GM13977 (cell line): ENCODE data around the gene FANCB.

Experiments used
- DNase-seq: peaks from one replicate; pipeline ENCODE4 v3.0.0; 2012; ENCODE audit warnings: low spot score
- in situ Hi-C: fragments of 300-500 bp; cut with MboI; formaldehyde crosslinking; loops from one replicate; pipeline ENCODE4 v1.12.0; 2022; ENCODE audit warnings: low sequenced_read_pairs, low pct_unique_long_range_greater_than_20kb, mixed read lengths, inconsistent platforms; ENCODE audit not compliant: unreplicated experiment
- TF ChIP-seq, protein P1 (sequence below): IDR thresholded peaks from 2 replicates; pipeline ENCODE4 v1.5.1; 2012; ENCODE audit warnings: mild to moderate bottlenecking, control low read depth; ENCODE audit not compliant: insufficient read depth; ENCODE audit errors: extremely low read depth, missing control alignments

FANCB gene

GRCh38 chrX:14826319-14826718 is 46.5 kb downstream of the FANCB start:
- TF ChIP-seq, protein P1, sequence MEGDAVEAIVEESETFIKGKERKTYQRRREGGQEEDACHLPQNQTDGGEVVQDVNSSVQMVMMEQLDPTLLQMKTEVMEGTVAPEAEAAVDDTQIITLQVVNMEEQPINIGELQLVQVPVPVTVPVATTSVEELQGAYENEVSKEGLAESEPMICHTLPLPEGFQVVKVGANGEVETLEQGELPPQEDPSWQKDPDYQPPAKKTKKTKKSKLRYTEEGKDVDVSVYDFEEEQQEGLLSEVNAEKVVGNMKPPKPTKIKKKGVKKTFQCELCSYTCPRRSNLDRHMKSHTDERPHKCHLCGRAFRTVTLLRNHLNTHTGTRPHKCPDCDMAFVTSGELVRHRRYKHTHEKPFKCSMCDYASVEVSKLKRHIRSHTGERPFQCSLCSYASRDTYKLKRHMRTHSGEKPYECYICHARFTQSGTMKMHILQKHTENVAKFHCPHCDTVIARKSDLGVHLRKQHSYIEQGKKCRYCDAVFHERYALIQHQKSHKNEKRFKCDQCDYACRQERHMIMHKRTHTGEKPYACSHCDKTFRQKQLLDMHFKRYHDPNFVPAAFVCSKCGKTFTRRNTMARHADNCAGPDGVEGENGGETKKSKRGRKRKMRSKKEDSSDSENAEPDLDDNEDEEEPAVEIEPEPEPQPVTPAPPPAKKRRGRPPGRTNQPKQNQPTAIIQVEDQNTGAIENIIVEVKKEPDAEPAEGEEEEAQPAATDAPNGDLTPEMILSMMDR: no peak
- in situ Hi-C loops: no loop called here
- DNase-seq: no peak

DNA sequence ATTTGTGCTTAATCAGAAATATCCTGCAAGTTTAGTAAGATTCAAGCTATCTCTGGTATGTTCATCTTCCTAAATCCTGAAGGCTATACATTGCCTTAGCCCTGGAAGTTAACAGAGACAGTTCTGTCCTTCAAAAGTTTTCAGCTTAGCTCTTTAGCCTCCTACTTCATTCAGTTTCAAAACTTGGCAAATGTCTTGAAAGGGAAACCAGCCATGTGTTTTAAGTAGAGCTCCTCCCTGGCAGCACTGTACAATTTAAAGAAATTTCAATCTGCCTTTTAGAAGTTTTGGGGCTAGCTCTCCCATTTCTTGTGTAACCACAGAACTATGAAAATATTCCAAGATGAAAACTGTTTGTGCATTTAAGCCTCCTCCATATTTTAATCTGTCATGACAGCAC is 47.0 kb downstream of the FANCB start:
- TF ChIP-seq, protein P1: no peak

GRCh38 chrX:14819769-14820168 is 53.1 kb downstream of the FANCB start:
- in situ Hi-C loops: no loop called here
- DNase-seq: no peak
- TF ChIP-seq, protein P1: no peak

More for the DNA sequence above, 47.0 kb downstream of the FANCB start:
- in situ Hi-C loops: no loop called here
- DNase-seq: no peak

GRCh38 chrX:14817571-14817970 is 55.3 kb downstream of the FANCB start:
- in situ Hi-C loops: no loop called here
- TF ChIP-seq, protein P1: no peak
- no peak for DNase-seq

DNA sequence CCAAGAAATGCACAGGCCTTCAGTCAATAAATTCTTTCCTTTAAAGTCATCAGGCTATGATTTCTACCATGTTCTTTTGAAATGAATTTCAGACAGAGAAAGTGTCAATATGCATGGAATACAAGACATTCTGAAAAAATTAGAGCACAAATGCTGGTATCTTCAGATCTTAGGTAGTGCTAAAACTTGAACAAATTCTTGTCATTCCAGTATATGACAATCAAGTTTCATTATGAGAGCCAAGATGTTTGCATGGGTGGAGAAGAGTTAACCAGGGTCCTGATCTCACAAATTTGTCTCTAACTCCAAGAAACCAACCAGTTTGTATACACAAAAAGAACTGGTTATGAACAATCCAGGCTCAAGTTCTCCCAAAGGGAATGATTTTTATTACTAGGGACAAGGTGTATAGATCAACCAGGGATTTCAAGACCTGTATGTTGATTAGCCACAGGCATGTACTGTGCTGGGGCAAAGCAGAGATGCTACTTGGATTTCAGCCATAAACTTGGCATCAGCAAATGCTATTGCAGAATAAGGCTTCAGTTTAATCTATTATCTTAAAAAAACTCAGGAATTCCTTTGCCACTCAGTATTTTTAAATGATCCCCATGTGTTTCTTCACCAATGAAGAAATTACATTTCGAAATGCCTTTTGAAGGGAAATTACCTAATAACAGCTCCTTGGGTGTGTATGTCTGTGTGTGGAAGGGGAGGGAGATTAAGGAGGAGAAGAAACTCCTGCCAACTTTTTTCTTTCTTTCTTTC is 69.7 kb downstream of the FANCB start:
- TF ChIP-seq, protein P1: no peak
- no peak for DNase-seq
- in situ Hi-C loops: no loop called here

DNA sequence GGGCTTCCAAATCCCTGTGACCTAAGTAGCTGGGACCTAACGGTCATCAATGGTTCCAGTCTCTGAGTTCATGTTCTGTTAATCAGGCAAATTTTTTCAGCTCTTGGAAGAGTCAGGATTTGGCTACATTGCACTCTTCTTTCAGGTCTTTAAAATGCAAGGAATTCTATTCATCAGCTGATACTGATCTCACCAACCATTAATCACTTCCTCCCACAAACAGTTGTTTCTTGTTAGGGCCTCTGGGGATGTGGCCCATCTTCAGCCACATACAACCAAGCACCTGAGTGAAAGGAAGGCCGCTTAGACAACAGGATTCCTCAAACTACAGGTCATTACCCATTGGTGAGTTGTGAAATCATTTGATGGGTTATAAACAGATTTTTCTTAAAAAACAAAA is 71.7 kb downstream of the FANCB start:
- TF ChIP-seq, protein P1: no peak
- no peak for DNase-seq
- in situ Hi-C loops: no loop called here
